Gastroesophageal sphincter (tissue), 3 donors: Measurements from ENCODE around the gene NDUFB8.

ENCODE experiments used
- CTCF ChIP-seq, 4 experiments: fragments of 200-600 bp in 2 of 4; fragments of 450-650 bp in 2 of 4; sonication (generic) in 1 of 4; IDR thresholded peaks; one replicate each; pipeline ENCODE4 v1.5.1; 2017 to 2019; ENCODE audit warnings: antibody characterized with exemption in 4 of 4, mild to moderate bottlenecking in 2 of 4, moderate library complexity in 2 of 4
- POLR2A ChIP-seq, 2 donors: fragments of 450-650 bp; IDR thresholded peaks; one replicate each; pipeline ENCODE4 v1.6.1; 2017; ENCODE audit warnings: antibody characterized with exemption in 2 of 2, mild to moderate bottlenecking in 2 of 2, moderate library complexity in 1 of 2

- TF ChIP-seq POLR2A (IDR thresholded peaks at IDR 0.05) (no peak), CTCF (IDR thresholded peaks at IDR 0.05) (no peak)
These were observed 7.8 kb upstream of the NDUFB8 start for GRCh38 chr10:100537475-100537874.
